Smooth muscle cell of the coronary artery (primary cell): ENCODE data around the gene ANO1. TPM values are rescaled to one million over a fixed set of nuclear protein-coding genes. Genes with fewer than 3 reads are reported as not detected.

Source experiments
- total RNA-seq: library from RNA; depleted of rRNA; stranded (reverse); fragments of >200 nt; gene quantifications from 2 replicates; pipeline ENCODE4 v1.2.3, GENCODE V29; 2014; ENCODE audit warnings: low replicate concordance

ANO1 gene
- 0.23 and 5.3 TPM in 2 replicates for total RNA-seq

DNA sequence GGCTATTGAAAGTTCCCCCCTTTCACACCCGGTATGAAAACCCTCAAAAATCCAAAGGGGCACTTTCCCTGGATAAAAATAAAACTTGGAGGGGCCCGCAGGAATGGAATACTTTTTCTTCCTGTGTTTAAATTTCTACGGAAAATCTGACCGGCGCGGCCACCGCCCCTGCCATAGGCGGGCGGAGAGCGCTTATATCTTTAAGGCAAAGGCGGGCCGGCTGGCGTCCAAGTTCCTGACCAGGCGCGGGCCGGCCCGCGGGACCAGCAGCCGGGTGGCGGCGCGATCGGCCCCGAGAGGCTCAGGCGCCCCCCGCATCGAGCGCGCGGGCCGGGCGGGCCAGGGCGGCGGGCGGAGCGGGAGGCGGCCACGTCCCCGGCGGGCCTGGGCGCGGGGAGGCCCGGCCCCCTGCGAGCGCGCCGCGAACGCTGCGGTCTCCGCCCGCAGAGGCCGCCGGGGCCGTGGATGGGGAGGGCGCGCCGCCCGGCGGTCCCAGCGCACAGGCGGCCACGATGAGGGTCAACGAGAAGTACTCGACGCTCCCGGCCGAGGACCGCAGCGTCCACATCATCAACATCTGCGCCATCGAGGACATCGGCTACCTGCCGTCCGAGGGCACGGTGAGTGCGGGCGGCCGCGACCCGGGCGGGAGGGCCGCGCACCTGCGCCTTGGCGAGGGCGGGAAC is at the start of gene ANO1:
TSS of gene ANO1 (plus strand) at position 223 of the 686 bp plus-strand sequence. CDS start at position 513, 290 bp downstream.

DNA sequence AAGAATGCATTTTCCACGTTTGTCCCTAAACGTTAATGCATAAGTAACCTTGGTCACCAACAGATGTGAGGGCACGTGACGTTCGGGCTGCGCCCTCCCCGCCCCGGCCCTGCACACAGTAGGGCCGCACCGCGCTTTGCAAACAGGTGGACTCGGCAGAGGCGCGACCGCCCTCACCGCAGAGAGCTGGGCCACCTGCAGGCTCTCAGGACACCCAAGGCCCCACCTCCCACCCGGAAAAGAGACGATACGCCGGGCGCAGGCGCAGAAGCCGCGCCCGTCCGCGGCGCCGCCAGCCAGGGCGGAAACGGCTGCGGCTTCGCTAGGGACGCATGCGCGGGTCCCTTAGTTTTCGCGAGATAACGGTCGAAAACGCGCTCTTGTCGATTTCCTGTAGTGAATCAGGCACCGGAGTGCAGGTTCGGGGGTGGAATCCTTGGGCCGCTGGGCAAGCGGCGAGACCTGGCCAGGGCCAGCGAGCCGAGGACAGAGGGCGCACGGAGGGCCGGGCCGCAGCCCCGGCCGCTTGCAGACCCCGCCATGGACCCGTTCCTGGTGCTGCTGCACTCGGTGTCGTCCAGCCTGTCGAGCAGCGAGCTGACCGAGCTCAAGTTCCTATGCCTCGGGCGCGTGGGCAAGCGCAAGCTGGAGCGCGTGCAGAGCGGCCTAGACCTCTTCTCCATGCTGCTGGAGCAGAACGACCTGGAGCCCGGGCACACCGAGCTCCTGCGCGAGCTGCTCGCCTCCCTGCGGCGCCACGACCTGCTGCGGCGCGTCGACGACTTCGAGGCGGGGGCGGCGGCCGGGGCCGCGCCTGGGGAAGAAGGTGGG is 125.0 kb downstream of the ANO1 start, which contains the start of gene FADD:
TSS of gene FADD (plus strand) at position 377 of the 831 bp plus-strand sequence. CDS start at position 541, 164 bp downstream.

Other genes starting within 250 kb of the ANO1 start
- 24.0 and 42.6 TPM in 2 replicates for gene FADD, start 125.0 kb downstream of the ANO1 start, total RNA-seq
- gene PPFIA1, start 192.4 kb downstream of the ANO1 start, total RNA-seq = 32.0 and 52.5 TPM in 2 replicates